Naive B cell (primary cell): ENCODE data around the gene KCNE3. TPM values are rescaled to one million over a fixed set of nuclear protein-coding genes. Genes with fewer than 3 reads are reported as not detected.

Experiments used
- ATAC-seq, 2 donors: fragments of 150-1000 bp; cut with Tn5 transposase; 2 replicates each; pipeline ENCODE4 v1.10.0; 2021; ENCODE audit warnings: low read depth in 2 of 2, mild to moderate bottlenecking in 2 of 2, moderate library complexity in 2 of 2
- DNase-seq: peaks from one replicate; pipeline ENCODE4 v3.0.0; 2022
- H3K27ac Mint-ChIP-seq, 6 donors: one replicate each; pipeline ENCODE4 v1.8.0; 2020 to 2022; ENCODE audit warnings: mild to moderate bottlenecking in 6 of 6, mixed read lengths in 6 of 6, moderate library complexity in 5 of 6, inconsistent platforms in 2 of 6
- H3K27me3 Mint-ChIP-seq, 3 donors: one replicate each; pipeline ENCODE4 v1.8.0; 2021 to 2022; ENCODE audit warnings: mixed read lengths in 3 of 3, mild to moderate bottlenecking in 1 of 3
- H3K36me3 Mint-ChIP-seq, 2 donors: one replicate each; pipeline ENCODE4 v1.8.0; 2020 to 2022; ENCODE audit warnings: mixed read lengths in 2 of 2, inconsistent platforms in 1 of 2, mild to moderate bottlenecking in 1 of 2
- H3K4me1 Mint-ChIP-seq, 3 donors: one replicate each; pipeline ENCODE4 v1.8.0; 2020 to 2022; ENCODE audit warnings: mixed read lengths in 3 of 3, inconsistent platforms in 1 of 3, mild to moderate bottlenecking in 1 of 3, moderate library complexity in 1 of 3
- H3K4me3 Mint-ChIP-seq, 8 donors: one replicate each; pipeline ENCODE4 v1.8.0; 2020 to 2022; ENCODE audit warnings: mild to moderate bottlenecking in 8 of 8, mixed read lengths in 8 of 8, moderate library complexity in 8 of 8, inconsistent platforms in 2 of 8
- H3K9me3 Mint-ChIP-seq, 7 donors: one replicate each; pipeline ENCODE4 v1.8.0; 2020 to 2022; ENCODE audit warnings: mixed read lengths in 7 of 7, mild to moderate bottlenecking in 5 of 7, inconsistent platforms in 2 of 7, moderate library complexity in 1 of 7
- polyA plus RNA-seq, 6 donors: library from polyadenylated mRNA; unstranded; fragments of 300-500 nt; fragmentation: Illumina TruSeq; gene quantifications; one replicate each; pipeline ENCODE4 v1.2.3, GENCODE V29; 2021; ENCODE audit warnings: low read depth in 6 of 6

The KCNE3 gene
- not detected for polyA plus RNA-seq

- H3K27me3 Mint-ChIP-seq: peaks cover 40 to 56% (median 53%) of the 10 kb centered on the region in 3 donors
- peaks cover 5 to 21% (median 12%) of the 10 kb centered on the region in 3 donors for H3K4me1 Mint-ChIP-seq
- H3K9me3 Mint-ChIP-seq: peaks cover 0 to 4% (median 0%) of the 10 kb centered on the region in 7 donors
- no peaks in the 10 kb centered on the region for H3K36me3 Mint-ChIP-seq
- DNase-seq (no peak), ATAC-seq (no peak)
- peak within 1 kb of the TSS in 5 of 8 donors; percentile 21 to 62 (median 31) for H3K4me3 Mint-ChIP-seq
- no peak within 1 kb of the TSS for H3K27ac Mint-ChIP-seq
Observed at GRCh38 chr11:74466916-74467885, at the start of gene KCNE3. KCNE3 (minus strand) TSS chr11:74467549; CDS start chr11:74457563, 9,986 bp downstream.

- Mint-ChIP-seq H3K27ac (peak overlapping the region in 1 of 6 donors; percentile 7), H3K4me3 (no peak overlapping the region), H3K27me3 (peaks cover 0 to 19% (median 11%) of the 10 kb centered on the region in 3 donors), H3K4me1 (no peaks in the 10 kb centered on the region), H3K9me3 (peaks cover 0 to 17% (median 3%) of the 10 kb centered on the region in 7 donors), H3K36me3 (no peaks in the 10 kb centered on the region)
- ATAC-seq (no peak), DNase-seq (no peak)
Observed at GRCh38 chr11:74507582-74507981, 40.2 kb upstream of the KCNE3 start.

- H3K4me1 Mint-ChIP-seq: no peaks in the 10 kb centered on the region
- H3K36me3 Mint-ChIP-seq: no peaks in the 10 kb centered on the region
- peaks cover 0 to 16% (median 11%) of the 10 kb centered on the region in 7 donors for H3K9me3 Mint-ChIP-seq
- ATAC-seq: no peak
- H3K4me3 Mint-ChIP-seq: no peak overlapping the region
- no peak overlapping the region for H3K27ac Mint-ChIP-seq
- peaks cover 0 to 11% (median 4%) of the 10 kb centered on the region in 3 donors for H3K27me3 Mint-ChIP-seq
- no peak for DNase-seq
Observed at GRCh38 chr11:74506823-74507222, 39.5 kb upstream of the KCNE3 start.

- DNase-seq (no peak), ATAC-seq (no peak)
- Mint-ChIP-seq H3K27ac (no peak overlapping the region), H3K36me3 (no peaks in the 10 kb centered on the region), H3K27me3 (peaks cover 0 to 6% (median 4%) of the 10 kb centered on the region in 3 donors), H3K4me3 (no peak overlapping the region), H3K4me1 (no peaks in the 10 kb centered on the region), H3K9me3 (peaks cover 0 to 19% (median 13%) of the 10 kb centered on the region in 7 donors)
Observed at GRCh38 chr11:74505911-74506310, 38.6 kb upstream of the KCNE3 start.

- ATAC-seq (no peak), DNase-seq (no peak)
- H3K4me1 Mint-ChIP-seq: peaks cover 0 to 4% (median 0%) of the 10 kb centered on the region in 3 donors
Observed at GRCh38 chr11:74504100-74504691, 36.8 kb upstream of the KCNE3 start.

GRCh38 chr11:74494916-74495315 is 27.6 kb upstream of the KCNE3 start:
- peaks cover 0 to 10% (median 0%) of the 10 kb centered on the region in 7 donors for H3K9me3 Mint-ChIP-seq
- H3K36me3 Mint-ChIP-seq: peaks cover 0 to 8% of the 10 kb centered on the region in 2 donors
- H3K4me3 Mint-ChIP-seq: peak overlapping the region in 2 of 8 donors; percentile 12 to 75
- ATAC-seq (no peak), DNase-seq (no peak)
- H3K4me1 Mint-ChIP-seq: peaks cover 16 to 21% (median 16%) of the 10 kb centered on the region in 3 donors
- no peak overlapping the region for H3K27ac Mint-ChIP-seq
- peaks cover 0 to under 1% (median 0%) of the 10 kb centered on the region in 3 donors for H3K27me3 Mint-ChIP-seq

More at GRCh38 chr11:74504100-74504691, 36.8 kb upstream of the KCNE3 start:
- no peaks in the 10 kb centered on the region for H3K36me3 Mint-ChIP-seq
- no peak overlapping the region for H3K4me3 Mint-ChIP-seq
- H3K27ac Mint-ChIP-seq: no peak overlapping the region
- peaks cover 0 to 22% (median 14%) of the 10 kb centered on the region in 7 donors for H3K9me3 Mint-ChIP-seq
- peaks cover 0 to 5% (median 4%) of the 10 kb centered on the region in 3 donors for H3K27me3 Mint-ChIP-seq

GRCh38 chr11:74493791-74494630 is 26.7 kb upstream of the KCNE3 start:
- Mint-ChIP-seq H3K4me3 (peak overlapping the region; percentile 67 to 90 (median 86)), H3K9me3 (peaks cover 0 to 10% (median 0%) of the 10 kb centered on the region in 7 donors), H3K27me3 (no peaks in the 10 kb centered on the region), H3K27ac (peak overlapping the region; percentile 9 to 96 (median 82)), H3K36me3 (peaks cover 0 to 8% of the 10 kb centered on the region in 2 donors), H3K4me1 (peaks cover 16 to 21% (median 16%) of the 10 kb centered on the region in 3 donors)
- no peak for ATAC-seq
- no peak for DNase-seq

GRCh38 chr11:74492974-74493790 is 25.8 kb upstream of the KCNE3 start, which contains the start of gene LIPT2:
LIPT2 (minus strand) TSS chr11:74493724; CDS start chr11:74493703, 21 bp downstream.
- peaks cover 0 to 10% (median 0%) of the 10 kb centered on the region in 7 donors for H3K9me3 Mint-ChIP-seq
- H3K27me3 Mint-ChIP-seq: no peaks in the 10 kb centered on the region
- H3K4me3 Mint-ChIP-seq: peak within 1 kb of the TSS; percentile 67 to 90 (median 86)
- H3K27ac Mint-ChIP-seq: peak within 1 kb of the TSS; percentile 9 to 96 (median 86)
- peaks cover 0 to 8% of the 10 kb centered on the region in 2 donors for H3K36me3 Mint-ChIP-seq
- ATAC-seq (peak; percentile 93 to 95), DNase-seq (peak; percentile 96)
- H3K4me1 Mint-ChIP-seq: peaks cover 16 to 21% (median 16%) of the 10 kb centered on the region in 3 donors

GRCh38 chr11:74492084-74492483 is 24.7 kb upstream of the KCNE3 start:
- H3K4me1 Mint-ChIP-seq: peaks cover 16 to 21% (median 21%) of the 10 kb centered on the region in 3 donors
- H3K27me3 Mint-ChIP-seq: no peaks in the 10 kb centered on the region
- peak overlapping the region in 3 of 6 donors; percentile 76 to 83 (median 80) for H3K27ac Mint-ChIP-seq
- ATAC-seq (no peak), DNase-seq (no peak)
- H3K4me3 Mint-ChIP-seq: peak overlapping the region in 7 of 8 donors; percentile 67 to 87 (median 73)
- H3K36me3 Mint-ChIP-seq: peaks cover 0 to 4% of the 10 kb centered on the region in 2 donors
- peaks cover 0 to 3% (median 0%) of the 10 kb centered on the region in 7 donors for H3K9me3 Mint-ChIP-seq

- H3K4me3 Mint-ChIP-seq: peak overlapping the region in 2 of 8 donors; percentile 25 to 78
- peaks cover 0 to 2% (median 0%) of the 10 kb centered on the region in 7 donors for H3K9me3 Mint-ChIP-seq
- peak overlapping the region in 1 of 6 donors; percentile 63 for H3K27ac Mint-ChIP-seq
- H3K27me3 Mint-ChIP-seq: no peaks in the 10 kb centered on the region
- DNase-seq (no peak), ATAC-seq (no peak)
- peaks cover 16 to 22% (median 21%) of the 10 kb centered on the region in 3 donors for H3K4me1 Mint-ChIP-seq
- H3K36me3 Mint-ChIP-seq: no peaks in the 10 kb centered on the region
Observed at GRCh38 chr11:74490941-74491340, 23.6 kb upstream of the KCNE3 start.

GRCh38 chr11:74487875-74488274 is 20.5 kb upstream of the KCNE3 start:
- DNase-seq (no peak), ATAC-seq (no peak)
- peaks cover 7 to 14% (median 12%) of the 10 kb centered on the region in 3 donors for H3K4me1 Mint-ChIP-seq
- H3K36me3 Mint-ChIP-seq: no peaks in the 10 kb centered on the region
- peaks cover 0 to 2% (median 0%) of the 10 kb centered on the region in 7 donors for H3K9me3 Mint-ChIP-seq
- H3K27ac Mint-ChIP-seq: no peak overlapping the region
- no peak overlapping the region for H3K4me3 Mint-ChIP-seq
- H3K27me3 Mint-ChIP-seq: no peaks in the 10 kb centered on the region

GRCh38 chr11:74485868-74486267 is 18.5 kb upstream of the KCNE3 start:
- H3K36me3 Mint-ChIP-seq: no peaks in the 10 kb centered on the region
- peaks cover 0 to 2% (median 0%) of the 10 kb centered on the region in 7 donors for H3K9me3 Mint-ChIP-seq
- ATAC-seq: no peak
- no peak overlapping the region for H3K4me3 Mint-ChIP-seq
- no peak overlapping the region for H3K27ac Mint-ChIP-seq
- no peak for DNase-seq
- no peaks in the 10 kb centered on the region for H3K27me3 Mint-ChIP-seq
- H3K4me1 Mint-ChIP-seq: peaks cover 0 to 6% (median 0%) of the 10 kb centered on the region in 3 donors
